HepG2 (cell line): Measurements from ENCODE around the gene ERBB3. TPM values are rescaled to one million over a fixed set of nuclear protein-coding genes. Genes with fewer than 3 reads are reported as not detected.

Experiments
- AKNA ChIP-seq: sonication (generic); formaldehyde crosslinking; IDR thresholded peaks from 2 replicates; pipeline ENCODE4 v1.4.0; 2020; ENCODE audit warnings: missing genetic modification reagents, borderline replicate concordance
- CSRNP2 ChIP-seq: sonication (generic); formaldehyde crosslinking; conservative IDR thresholded peaks from 2 replicates; pipeline ENCODE4 v1.8.0; 2022; ENCODE audit warnings: low read depth, missing genetic modification reagents
- EHMT2 ChIP-seq: fragments of 200-600 bp; sonication (generic); IDR thresholded peaks from 2 replicates; pipeline ENCODE4 v1.7.0; 2017; ENCODE audit warnings: antibody characterized with exemption, low read depth, low read length, borderline replicate concordance
- FOXP1 ChIP-seq, 2 experiments: fragments of 450-650 bp in 1 of 2; IDR thresholded peaks; 2 replicates each; pipeline ENCODE4 v1.6.1; 2017 to 2018; ENCODE audit warnings: antibody characterized with exemption in 1 of 2
- GATAD1 ChIP-seq: IDR thresholded peaks from 2 replicates; pipeline ENCODE4 v1.6.1; 2016; ENCODE audit warnings: missing genetic modification reagents, missing compliant biosample characterization
- NR1H2 ChIP-seq: sonication (generic); formaldehyde crosslinking; IDR thresholded peaks from 2 replicates; pipeline ENCODE4 v1.8.1; 2022; ENCODE audit warnings: low read depth, missing genetic modification reagents, borderline replicate concordance
- PAXIP1 ChIP-seq: sonication (generic); formaldehyde crosslinking; conservative IDR thresholded peaks from 2 replicates; pipeline ENCODE4 v1.4.0; 2020; ENCODE audit warnings: mild to moderate bottlenecking, missing genetic modification reagents, moderate library complexity
- RBAK ChIP-seq: sonication (generic); formaldehyde crosslinking; IDR thresholded peaks from 2 replicates; pipeline ENCODE4 v1.5.1; 2020; ENCODE audit warnings: mild to moderate bottlenecking, missing genetic modification reagents
- RFX3 ChIP-seq: IDR thresholded peaks from 2 replicates; pipeline ENCODE4 v1.6.1; 2016; ENCODE audit warnings: missing biosample characterization, missing genetic modification reagents
- SMAD1 ChIP-seq: sonication (generic); formaldehyde crosslinking; IDR thresholded peaks from 2 replicates; pipeline ENCODE4 v1.4.0; 2020; ENCODE audit warnings: missing genetic modification reagents, low read depth, mild to moderate bottlenecking, borderline replicate concordance
- XBP1 ChIP-seq: sonication (generic); formaldehyde crosslinking; IDR thresholded peaks from 2 replicates; pipeline ENCODE4 v1.5.0; 2020; ENCODE audit warnings: missing genetic modification reagents
- ZBTB21 ChIP-seq: sonication (generic); formaldehyde crosslinking; IDR thresholded peaks from 2 replicates; pipeline ENCODE4 v1.4.0; 2020; ENCODE audit warnings: missing genetic modification reagents
- ZNF235 ChIP-seq: sonication (generic); formaldehyde crosslinking; IDR thresholded peaks from 2 replicates; pipeline ENCODE4 v1.8.1; 2023; ENCODE audit warnings: mild to moderate bottlenecking, missing genetic modification reagents, borderline replicate concordance
- ZNF562 ChIP-seq: sonication (generic); formaldehyde crosslinking; IDR thresholded peaks from 2 replicates; pipeline ENCODE4 v1.8.0; 2022; ENCODE audit warnings: missing genetic modification reagents, borderline replicate concordance
- ZNF746 ChIP-seq: sonication (generic); formaldehyde crosslinking; IDR thresholded peaks from 2 replicates; pipeline ENCODE4 v1.8.0; 2022; ENCODE audit warnings: mild to moderate bottlenecking, missing genetic modification reagents
- polyA plus RNA-seq, 8 experiments: library from polyadenylated mRNA; depleted of rRNA in 3 of 8; stranded (reverse) in 7 of 8; unstranded in 1 of 8; fragments of >200 nt; fragmentation: Illumina TruSeq in 4 of 8; extraction: Trizol in 4 of 8; gene quantifications; 2 replicates each; pipeline versions ENCODE4 v1.2.1 to v1.2.3, GENCODE V29; 2011 to 2016; ENCODE audit warnings: low read depth in 4 of 8, missing spikeins in 1 of 8, mixed read lengths in 1 of 8; ENCODE audit not compliant: insufficient read depth in 1 of 8
- total RNA-seq, 5 experiments: library from RNA; depleted of rRNA; stranded (reverse); fragments of >200 nt; fragmentation: Illumina TruSeq; extraction: Trizol; gene quantifications; 2 replicates each; pipeline ENCODE4 v1.2.3, GENCODE V29; 2016; ENCODE audit warnings: low read depth in 1 of 5

Gene ERBB3
- total and polyA plus RNA-seq, 2 of the 13 experiments (the other 11 are each of a cell fraction or from before 2014, with no cell fraction given) = 93.6 to 358 TPM

GRCh38 chr12:56081393-56082347 is 1.7 kb downstream of the ERBB3 start (continued):
- TF ChIP-seq ZNF235 (CRISPR knock-in tag) (peak; percentile 40; the same call in 1 of the 2 replicates), ZNF746 (CRISPR knock-in tag) (peak; percentile 98), SMAD1 (CRISPR knock-in tag) (peak; percentile 36; the same call in 1 of the 2 replicates), RBAK (CRISPR knock-in tag) (0 out of 2 replicates have a peak, but pooled peaks have one; percentile 26), XBP1 (CRISPR knock-in tag) (no peak), EHMT2 (no peak; the same call in 1 of the 2 replicates), CSRNP2 (CRISPR knock-in tag) (no peak), NR1H2 (CRISPR knock-in tag) (0 out of 2 replicates have a peak, but pooled peaks have one; percentile 43), ZBTB21 (0 out of 2 replicates have a peak, but pooled peaks have one; percentile 37), GATAD1 (CRISPR knock-in tag) (peak; percentile 80), PAXIP1 (peak; percentile 100), ZNF562 (CRISPR knock-in tag) (no peak), FOXP1 (IDR thresholded peaks at IDR 0.05) (peak; percentile 55; the same call in 1 of the 2 replicates), FOXP1 (CRISPR knock-in tag; IDR thresholded peaks at IDR 0.05) (peak; percentile 98), AKNA (CRISPR knock-in tag) (no peak), RFX3 (0 out of 2 replicates have a peak, but pooled peaks have one; percentile 22)
